HG03565 (cell line): ENCODE data around the gene DIP2C.
A peak's percentile ranks its signal among the peaks of the same experiment; 100 is the strongest.

Experiments
- ATAC-seq: cut with Tn5 transposase; IDR thresholded peaks from one replicate; pipeline ENCODE4 v1.9.1; 2021; ENCODE audit warnings: mild to moderate bottlenecking, moderate library complexity; ENCODE audit not compliant: unreplicated experiment

Gene DIP2C

DNA sequence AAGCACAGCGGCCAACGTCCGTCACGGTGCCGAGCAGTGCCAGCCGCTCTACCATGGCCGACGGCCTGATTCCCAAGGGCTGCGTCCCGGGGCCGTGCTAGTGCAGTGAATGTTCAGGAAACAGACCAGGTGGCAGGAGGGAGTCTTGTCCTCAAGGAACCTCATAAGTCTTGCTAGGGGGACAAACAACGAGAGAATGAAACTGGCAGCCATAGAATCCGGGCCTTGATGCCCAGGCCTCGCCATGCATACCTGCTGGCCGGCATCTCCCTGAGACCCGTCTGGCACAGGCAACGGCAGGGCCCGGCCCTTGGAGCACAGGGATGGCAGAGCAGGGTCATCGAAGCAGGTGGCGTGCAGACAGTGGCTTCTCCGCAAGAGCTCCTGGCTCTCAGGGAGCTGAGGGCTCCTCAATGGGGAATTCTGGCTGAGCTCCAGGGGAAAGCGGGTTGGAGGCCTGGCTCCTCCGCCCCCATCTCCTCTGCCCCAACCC, 58.8 kb downstream of the DIP2C start:
- no peak for ATAC-seq

DNA sequence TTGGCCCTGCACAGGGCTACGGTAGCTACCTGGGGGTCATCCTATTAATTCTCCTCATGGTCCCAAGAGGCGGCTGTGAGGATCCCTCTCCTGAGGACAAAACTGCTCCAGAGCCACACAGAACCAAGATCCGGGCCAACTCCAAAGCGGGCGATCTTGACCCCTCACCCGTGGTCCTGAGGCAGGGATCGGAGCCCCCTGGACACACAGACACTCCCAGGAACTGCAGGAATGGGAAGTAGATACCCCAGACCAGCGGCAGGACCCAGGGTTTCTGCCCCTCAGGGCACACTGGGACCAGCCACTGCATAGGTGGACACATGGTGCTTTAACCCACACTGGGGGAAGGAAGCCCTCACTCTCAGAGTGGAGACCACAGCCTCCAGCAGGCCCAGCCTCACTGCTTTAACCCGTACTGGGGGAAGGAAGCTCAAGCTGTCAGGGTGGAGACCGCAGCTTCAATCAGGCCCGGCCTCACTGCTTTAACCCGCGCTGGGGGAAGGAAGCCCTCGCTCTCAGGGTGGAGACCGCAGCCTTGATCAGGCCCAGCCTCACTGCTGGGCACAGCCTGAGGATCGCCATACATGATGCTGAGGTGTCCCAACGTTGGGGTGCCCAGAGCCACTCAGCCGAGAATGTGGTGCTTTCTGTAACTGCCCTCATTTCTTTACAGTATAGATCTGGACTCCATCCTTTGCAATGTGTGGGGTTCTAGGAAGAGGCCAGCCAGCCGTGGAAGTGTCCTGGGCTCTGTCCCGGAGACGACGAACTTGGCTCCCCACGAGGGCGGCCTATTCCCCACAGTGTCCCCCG, 60.1 kb downstream of the DIP2C start:
- ATAC-seq, result no peak

DNA sequence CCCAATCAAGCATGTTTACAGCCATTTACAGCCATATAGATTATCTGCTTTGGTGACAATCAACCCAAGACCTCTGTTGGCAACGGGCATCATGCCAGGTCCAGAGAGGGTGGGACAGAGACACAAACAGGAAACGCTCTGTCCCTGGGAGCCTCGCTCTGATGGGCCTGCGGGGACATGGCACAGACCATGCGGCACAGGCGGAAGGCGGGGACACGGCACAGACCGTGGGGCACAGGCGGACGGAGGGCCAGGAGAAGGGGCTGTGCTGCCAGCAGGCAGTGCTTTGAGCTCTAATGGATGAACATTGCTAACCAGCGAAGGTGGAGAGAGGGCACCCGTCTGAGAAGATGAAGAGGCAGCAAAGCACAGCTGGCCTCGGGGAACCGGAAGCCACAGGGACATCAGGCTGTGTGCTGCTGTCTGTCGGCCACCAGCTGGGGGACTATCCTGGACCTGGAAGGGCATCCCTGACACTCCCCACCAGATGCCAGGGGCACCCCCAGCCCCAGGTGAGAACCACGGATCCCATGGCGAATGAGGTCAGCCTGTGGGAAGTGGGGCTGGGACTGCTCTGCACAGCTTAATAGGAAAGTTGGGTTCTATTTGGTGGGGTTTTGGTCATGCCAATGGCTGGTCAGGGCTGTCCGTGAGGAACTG, 61.0 kb downstream of the DIP2C start:
- no peak for ATAC-seq

DNA sequence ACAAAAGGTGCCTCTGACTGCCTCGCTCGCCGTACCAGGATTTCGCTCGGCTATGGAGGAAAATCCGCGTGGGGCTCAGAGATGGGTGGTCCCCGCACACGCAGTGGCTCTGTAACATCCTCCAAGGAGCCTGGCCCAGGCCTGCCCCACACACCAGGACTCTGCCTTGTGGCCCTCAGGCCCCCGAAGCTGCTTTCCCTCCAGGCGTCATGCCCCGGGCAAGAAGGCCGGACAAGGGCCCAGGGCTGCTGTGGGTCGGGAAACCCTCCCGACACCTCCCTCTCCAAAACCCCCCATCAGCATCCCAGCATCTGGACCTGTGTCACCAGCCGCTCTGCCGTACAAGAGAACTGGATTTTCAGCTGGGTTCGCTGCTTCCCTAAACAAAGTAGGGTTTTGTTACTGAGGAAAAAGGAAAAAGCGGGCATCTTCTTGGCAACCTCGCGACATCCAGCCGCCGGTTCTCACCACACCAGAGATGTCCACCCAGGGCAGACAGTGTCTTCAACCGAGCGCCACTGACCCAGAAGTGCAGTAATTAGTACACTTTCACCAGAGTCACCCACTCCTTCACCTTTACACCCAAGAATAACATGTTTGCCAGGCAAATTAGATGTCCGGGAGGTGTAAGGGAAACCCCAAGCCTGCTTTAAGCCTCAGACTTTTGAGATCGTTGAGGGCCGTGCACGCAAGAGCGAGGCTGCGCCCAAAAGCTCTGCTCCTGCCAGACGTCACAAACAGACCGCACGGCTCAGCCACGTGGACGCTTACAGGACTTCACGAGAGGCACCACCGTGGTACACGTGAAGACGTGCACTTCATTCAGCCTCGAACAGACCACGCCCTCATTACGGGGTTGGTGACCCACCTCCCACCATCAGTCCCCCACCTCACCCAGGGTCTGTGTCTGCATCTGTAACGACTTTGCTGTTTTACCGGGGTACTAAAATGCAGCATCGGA, 62.2 kb downstream of the DIP2C start:
- ATAC-seq, result no peak

DNA sequence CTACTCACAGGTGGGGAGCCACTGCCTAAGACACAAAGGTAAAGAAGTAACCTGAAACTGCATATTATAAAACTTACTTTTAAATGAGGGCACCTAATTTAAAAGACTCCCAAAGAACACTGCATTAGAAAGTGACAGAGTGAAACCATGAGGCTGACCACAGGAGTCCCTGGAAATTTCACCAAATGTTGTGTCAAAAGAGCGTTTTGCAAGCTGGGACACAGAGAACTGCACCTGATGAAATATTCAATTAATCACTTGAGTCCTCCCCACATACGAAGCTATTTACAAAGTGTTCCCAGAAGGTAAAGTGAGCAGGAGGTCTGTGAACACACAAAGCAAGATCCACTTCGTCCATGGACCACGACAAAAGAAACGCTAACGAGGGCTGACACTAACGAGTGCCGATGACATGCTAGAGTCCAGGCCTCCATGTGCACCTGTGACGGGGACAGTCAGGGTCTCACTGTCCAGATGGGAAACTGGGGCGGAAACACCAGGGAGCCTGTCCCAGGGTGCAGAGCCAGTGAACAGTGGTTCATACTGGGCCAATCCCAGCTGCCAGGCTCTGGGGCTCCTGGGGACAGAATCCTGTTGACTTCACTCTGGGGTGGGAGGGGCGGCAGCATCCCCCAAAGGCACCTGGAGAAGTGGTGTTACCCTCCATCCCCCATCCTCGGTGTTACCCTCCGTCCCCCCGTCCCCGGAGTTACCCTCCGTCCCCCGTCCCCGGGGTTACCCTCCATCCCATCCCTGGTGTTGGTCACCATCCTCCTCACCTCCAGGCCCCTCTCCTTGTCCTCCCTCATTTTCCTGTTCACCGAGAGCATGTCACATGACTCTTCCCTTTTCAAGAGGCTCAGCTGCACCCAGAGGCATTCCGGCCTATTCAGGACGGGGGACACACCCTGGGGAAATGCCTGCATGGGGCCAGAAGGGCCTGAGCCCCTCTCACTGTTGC, 63.4 kb downstream of the DIP2C start:
- no peak for ATAC-seq

DNA sequence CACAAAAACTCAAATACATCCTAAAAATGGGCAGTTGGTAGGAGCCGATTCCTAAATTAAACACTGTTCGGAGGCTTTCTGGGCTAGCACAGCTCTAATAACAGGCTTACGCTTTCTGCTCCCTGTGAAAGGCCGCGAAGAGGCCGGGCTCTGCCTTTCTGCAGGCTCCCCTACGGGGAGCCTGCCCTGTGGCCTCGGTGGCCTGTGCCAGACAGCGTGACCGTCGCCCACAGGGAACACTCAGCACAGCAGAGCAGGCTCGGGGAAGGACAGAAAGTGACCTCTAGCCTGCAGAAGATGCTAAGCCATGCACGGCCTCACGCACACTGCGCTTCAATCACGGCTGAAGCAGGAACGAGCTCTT, 64.2 kb downstream of the DIP2C start:
- ATAC-seq, result no peak

DNA sequence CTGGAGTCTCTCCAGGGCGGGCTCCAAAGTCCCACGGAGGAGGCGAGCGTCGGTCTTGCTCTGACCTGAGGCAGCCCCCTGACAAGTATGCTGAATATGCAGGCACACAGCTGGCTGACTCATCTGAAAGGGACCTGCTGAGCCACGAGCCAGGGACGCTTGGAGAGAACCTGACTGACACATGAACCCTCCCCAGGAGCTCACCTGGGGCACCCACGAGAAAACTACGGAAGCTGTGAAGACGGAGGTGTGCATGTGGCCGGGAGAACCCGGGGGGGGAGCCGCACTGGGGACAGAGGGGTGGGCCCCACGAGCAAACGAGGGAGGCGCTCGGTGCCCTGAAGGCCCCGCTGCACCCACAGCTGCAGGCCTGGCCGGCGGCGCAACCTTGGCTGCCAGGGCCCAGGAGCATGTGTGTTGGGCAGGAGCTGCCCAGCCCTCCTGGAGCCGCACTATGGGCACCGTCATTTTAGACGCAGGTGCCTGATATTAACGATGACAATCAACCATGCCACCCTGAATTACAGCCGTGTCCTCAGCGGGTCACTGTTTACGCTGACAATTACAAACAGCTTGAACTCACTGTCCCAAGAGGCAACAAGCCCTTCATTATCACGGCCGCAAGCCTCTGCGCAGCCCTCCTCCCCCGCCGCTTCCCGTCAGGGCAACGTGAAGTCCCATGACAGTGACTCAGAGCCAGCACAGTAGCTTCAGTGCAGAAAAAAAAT, 64.7 kb downstream of the DIP2C start:
- no peak for ATAC-seq

DNA sequence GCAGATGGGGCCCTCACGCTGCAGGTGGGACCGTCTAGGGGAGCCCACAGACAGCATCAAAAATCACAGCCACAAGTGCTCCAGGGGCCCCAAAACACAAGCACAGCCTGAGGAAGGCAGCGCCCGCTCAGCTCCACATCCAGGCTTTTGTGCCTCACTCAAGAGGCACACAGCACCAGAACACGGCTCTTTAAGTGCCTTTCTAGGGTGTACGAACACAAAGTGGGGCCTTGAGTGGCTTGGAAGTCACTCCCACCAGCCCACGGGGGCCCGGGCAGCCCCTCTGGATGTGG, 65.2 kb downstream of the DIP2C start:
- no peak for ATAC-seq

DNA sequence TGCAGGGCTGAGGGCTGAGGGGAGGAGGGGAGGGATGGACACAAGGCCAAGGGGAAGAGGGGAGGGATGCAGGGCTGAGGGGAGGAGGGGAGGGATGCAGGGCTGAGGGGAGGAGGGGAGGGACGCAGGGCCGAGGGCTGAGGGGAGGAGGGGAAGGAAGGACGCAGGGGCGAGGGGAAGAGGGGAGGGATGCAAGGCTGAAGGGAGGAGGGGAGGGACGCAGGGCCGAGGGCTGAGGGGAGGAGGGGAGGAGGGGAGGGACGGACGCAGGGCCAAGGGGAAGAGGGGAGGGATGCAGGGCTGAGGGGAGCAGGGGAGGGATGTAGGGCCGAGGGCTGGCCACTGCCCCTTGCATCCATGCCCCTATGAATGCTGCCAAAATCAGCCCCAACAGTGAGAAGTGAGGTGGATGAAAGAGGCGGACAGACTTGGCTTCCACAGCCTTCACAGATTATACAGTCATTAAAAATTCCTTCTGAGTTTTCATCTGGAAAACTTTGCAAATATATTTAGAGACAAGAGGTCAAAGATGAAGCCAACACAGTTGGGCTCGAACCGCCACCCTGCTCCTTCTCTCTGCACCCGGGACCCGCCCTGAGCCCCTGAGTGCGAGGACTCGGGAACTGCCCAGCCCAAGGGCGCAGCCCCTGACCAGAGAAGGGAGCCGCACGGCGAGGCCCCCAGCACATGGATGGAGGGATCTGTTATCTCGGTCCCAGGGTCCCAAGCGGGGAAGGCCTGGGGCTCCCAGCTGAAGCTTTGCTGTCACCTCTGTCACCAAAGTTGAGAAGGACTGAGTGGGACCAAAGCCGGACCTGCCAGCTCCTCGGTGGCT, 65.8 kb downstream of the DIP2C start:
- no peak for ATAC-seq

DNA sequence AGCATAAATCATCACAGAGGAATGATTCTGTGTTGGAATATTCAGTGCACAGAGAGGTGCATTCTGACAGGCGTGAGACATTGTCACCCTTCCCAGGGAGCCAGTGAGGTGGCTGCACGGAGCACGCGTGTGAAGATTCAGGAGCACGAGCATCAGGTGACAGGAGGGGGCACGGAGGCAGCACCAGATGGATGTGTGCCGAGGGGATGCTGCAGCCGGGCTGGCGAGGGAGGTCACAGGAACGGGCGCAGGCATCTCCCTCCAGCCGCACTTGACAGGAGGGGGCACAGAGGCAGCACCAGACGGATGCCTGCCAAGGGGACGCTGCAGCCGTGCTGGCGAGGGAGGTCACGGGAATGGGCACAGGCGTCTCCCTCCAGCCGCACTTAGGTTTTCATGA, 66.5 kb downstream of the DIP2C start:
- ATAC-seq, result no peak

DNA sequence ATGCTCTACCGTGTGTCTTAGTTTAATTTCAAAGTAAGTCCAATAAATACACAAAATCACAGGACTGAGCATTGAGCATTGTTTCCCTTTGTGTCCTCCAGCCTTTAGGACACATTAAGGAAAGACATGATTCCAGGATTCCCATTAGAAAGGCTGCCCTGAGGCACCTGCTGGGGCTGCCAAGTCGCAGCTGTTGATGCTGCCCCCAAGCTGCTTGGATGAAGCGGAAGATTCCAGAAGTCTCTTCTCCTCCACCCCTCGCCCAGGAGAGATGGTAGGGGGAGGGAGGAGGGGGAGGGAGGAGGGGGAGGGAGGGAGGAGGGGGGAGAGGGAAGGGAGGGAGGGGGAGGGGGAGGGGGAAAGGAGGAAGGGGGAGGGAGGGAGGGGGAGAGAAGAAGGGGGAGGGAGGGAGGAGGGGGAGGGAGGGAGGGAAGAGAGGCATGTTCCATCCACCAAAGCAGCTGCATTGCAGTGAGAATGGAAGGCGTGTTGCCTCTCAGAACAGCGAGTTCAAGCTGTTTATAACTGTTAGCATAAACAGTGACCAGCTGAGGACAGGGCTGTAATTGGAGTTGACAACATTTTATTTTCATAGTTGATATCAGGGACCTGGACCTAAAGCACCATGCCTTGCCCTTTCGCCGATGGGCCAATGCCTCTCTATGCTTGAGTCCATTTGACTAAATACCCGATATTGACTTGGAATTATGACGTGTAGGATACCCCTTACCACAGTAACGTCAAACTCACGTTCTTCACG, 67.3 kb downstream of the DIP2C start:
- no peak for ATAC-seq

DNA sequence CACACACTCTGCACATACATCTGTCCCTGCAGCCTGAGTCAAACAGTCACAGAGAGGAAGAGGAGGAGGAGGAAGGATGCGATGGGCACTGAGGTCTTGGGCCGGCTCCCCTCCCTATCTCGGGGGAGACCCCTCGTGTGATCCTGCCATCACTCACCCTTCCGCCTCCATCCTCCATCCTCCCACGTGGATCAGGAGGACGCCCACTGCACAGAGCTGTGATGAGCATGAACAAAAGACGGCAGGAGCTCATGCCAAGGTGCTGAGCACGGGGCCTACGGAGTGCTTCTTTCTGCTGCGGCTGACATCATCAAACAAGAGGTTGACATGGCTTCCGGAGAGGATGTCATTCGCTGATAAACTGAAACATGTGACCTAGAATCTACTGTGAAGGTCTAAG, 68.0 kb downstream of the DIP2C start:
- ATAC-seq, result no peak

DNA sequence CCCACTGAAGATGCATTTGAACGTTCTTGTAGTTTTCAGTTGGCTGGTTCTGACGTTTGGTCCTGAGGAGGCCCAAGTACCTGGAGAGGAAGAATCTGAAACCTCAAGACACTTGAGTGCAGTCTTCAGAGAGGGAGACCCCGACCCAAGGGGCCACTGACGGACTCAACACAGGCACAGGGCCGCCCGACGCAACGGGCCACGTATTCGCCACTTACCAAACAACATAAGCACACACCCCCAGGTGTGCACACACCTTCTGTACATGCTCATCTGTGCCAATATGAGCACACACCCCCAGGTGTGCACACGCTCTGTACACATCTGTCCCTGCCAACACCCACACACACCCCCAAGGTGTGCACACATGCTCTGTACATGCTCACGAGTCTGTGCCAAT, 68.5 kb downstream of the DIP2C start:
- no peak for ATAC-seq

DNA sequence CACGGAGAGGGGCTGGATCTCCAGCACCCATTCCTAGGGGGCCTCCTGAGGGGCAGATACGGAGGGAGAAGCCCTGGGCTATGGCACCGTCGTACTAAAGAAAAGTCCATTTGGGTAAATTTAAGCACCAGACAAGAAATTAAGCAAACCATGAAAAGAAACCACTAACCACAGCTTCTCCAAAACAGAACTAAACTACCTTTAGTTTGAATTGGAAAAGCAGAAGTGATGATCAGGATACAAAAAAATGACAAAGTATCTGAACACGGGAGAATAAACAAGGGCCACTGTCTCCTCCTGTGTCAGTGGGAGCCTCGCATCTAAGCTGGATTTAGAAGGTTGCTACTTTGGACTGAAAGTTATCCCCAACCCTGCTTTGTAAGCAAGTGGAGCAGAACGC, 69.1 kb downstream of the DIP2C start:
- peak; percentile 51 for ATAC-seq

DNA sequence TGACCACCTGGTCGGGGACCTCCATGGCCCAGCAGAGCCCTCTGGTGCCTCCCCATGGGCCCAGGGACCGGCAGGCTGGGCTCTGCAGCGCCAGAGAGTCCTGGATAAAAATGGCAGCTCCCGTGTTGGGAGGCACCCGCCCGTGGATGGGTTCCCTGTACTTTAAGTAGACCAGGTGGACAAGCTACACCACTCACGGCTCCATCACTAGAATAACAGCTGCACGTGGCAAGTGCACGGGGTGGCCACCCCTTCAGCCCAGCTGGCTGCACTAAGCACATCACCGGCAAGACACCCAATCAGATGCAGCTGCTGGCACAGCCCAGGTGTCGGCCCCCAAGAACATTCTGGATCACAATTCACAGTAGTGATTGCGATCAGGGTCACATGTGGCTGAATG, 69.8 kb downstream of the DIP2C start:
- no peak for ATAC-seq

DNA sequence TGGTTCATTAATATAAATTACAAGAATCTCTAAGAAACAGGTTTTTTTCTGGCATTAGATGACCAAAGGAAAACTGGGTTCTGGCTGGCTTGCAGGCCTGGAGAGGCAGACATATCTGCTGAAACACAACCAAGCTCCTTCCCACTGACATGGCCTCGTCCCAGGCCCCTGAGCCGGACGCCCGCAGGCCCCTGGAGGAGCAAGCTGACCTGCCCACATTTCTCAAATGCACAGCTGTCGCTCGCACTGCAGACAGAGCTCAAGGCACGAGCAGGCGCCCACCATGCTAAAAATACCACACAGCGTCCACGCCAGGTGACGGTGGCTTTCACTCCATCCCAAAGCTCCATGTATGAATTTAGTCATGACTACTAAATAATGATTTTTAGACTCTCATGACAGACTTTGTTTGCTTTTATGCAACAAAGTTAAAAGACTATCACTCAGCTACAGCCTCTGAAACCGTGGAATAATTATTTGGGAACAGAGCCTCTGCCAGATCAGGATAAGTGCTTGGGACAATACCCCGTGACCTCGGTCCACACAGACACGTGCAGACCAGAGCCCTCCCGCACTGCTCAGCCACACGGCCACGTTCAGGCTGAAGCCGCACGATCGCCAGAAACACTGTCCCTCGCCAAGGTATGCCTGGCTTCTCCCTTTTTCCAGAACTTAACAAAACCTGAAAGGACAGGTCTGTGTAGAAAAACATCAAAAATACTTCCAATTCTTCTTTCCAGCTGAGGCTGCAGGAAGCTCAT, 71.1 kb downstream of the DIP2C start:
- no peak for ATAC-seq

DNA sequence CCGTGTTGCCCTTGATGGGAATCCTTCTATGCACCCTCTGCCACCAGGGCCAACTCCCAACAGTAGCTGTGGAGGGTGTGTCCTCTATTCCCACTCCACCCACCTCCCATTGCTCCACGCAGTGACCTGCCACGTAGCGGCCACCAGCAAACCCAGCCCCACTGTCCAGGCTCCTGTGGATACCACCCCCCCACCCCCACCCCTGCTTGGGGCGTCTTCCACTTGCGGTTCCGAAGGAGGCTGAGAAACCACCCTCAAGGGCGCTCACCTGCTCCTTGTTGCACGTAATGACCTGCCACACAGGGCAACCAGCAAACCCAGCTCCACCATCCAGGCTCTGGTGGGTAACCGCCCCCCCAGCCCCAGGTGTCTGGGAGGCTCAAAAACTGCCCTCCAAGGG, 72.0 kb downstream of the DIP2C start:
- ATAC-seq, result no peak
